HCEC 1CT (cell line): ENCODE results near the gene UGGT2.
"Not testable (repeated sequence)": the region's sequence is repeated elsewhere in the genome, so short reads cannot be mapped to it uniquely, and the experiment has no call there.

Experiments used
- DNase-seq: peaks from one replicate; pipeline ENCODE4 v3.0.0-alpha.2; 2017

UGGT2 gene

GRCh38 chr13:95793018-95793555 is 260.1 kb downstream of the UGGT2 start:
- no peak for DNase-seq

GRCh38 chr13:95791084-95791722 is 262.0 kb downstream of the UGGT2 start:
- no peak for DNase-seq

GRCh38 chr13:95789315-95789714 is 263.9 kb downstream of the UGGT2 start:
- DNase-seq = not testable (repeated sequence)

GRCh38 chr13:95788100-95788463 is 265.1 kb downstream of the UGGT2 start:
- DNase-seq = no peak

- DNase-seq = peak; percentile 62
Measured at GRCh38 chr13:95787356-95788099, 265.7 kb downstream of the UGGT2 start.

GRCh38 chr13:95784900-95785290 is 268.3 kb downstream of the UGGT2 start:
- DNase-seq = peak; percentile 83

GRCh38 chr13:95784161-95784899 is 268.9 kb downstream of the UGGT2 start:
- peak; percentile 89 for DNase-seq

GRCh38 chr13:95783747-95784146 is 269.5 kb downstream of the UGGT2 start:
- DNase-seq = no peak

- DNase-seq = not testable (repeated sequence)
Measured at GRCh38 chr13:95781940-95782339, 271.3 kb downstream of the UGGT2 start.

- no peak for DNase-seq
Measured at GRCh38 chr13:95781016-95781415, 272.2 kb downstream of the UGGT2 start.

- no peak for DNase-seq
Measured at GRCh38 chr13:95779522-95779921, 273.7 kb downstream of the UGGT2 start.

- no peak for DNase-seq
Measured at GRCh38 chr13:95771905-95772304, 281.3 kb downstream of the UGGT2 start.

GRCh38 chr13:95763601-95764000 is 289.6 kb downstream of the UGGT2 start:
- DNase-seq = no peak

GRCh38 chr13:95762626-95763025 is 290.6 kb downstream of the UGGT2 start:
- DNase-seq = not testable (repeated sequence)

GRCh38 chr13:95756072-95756471 is 297.1 kb downstream of the UGGT2 start:
- DNase-seq = no peak

GRCh38 chr13:95754069-95754468 is 299.1 kb downstream of the UGGT2 start:
- DNase-seq = no peak

GRCh38 chr13:95752677-95753076 is 300.5 kb downstream of the UGGT2 start:
- no peak for DNase-seq
